ENCODE results near the gene PRRC2A.

DNA sequence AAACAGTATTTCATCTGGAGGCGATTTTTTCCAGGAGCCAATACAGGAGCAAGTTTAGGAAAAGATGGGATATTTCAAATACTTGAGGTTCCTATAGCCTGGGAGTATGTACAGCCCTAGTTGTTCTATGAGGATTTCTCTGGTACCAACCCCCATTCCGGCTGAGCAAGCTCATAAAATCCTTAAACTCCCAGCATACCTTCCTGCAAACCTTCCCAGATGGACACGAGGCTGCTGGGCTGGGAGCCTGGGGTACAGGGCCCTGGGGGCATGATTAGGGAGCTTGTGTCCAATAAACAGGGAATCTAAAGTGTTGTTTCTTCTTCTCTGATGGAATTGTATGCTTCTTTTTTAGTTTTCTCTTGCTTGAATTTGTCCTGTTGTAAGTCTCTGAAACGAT lies 1.5 kb downstream of the PRRC2A start:
- TF ChIP-seq, protein P1, sequence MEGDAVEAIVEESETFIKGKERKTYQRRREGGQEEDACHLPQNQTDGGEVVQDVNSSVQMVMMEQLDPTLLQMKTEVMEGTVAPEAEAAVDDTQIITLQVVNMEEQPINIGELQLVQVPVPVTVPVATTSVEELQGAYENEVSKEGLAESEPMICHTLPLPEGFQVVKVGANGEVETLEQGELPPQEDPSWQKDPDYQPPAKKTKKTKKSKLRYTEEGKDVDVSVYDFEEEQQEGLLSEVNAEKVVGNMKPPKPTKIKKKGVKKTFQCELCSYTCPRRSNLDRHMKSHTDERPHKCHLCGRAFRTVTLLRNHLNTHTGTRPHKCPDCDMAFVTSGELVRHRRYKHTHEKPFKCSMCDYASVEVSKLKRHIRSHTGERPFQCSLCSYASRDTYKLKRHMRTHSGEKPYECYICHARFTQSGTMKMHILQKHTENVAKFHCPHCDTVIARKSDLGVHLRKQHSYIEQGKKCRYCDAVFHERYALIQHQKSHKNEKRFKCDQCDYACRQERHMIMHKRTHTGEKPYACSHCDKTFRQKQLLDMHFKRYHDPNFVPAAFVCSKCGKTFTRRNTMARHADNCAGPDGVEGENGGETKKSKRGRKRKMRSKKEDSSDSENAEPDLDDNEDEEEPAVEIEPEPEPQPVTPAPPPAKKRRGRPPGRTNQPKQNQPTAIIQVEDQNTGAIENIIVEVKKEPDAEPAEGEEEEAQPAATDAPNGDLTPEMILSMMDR (IDR thresholded peaks at IDR 0.05), result no peak
- no peak for TF ChIP-seq POLR2AphosphoS5 (IDR thresholded peaks at IDR 0.05)
